Stimulated activated CD4-positive, alpha-beta T cell treated with anti-CD3 and anti-CD28 coated beads, Interleukin-12 subunit alpha, Interleukin-12 subunit beta, amount 100 ng/mL, for 48 hours (primary cell): Measurements from ENCODE around the gene NAPG.
"Not testable (repeated sequence)": the region's sequence is repeated elsewhere in the genome, so short reads cannot be mapped to it uniquely, and the experiment has no call there.

ENCODE experiments used
- DNase-seq, 3 donors: peaks; one replicate each; pipeline ENCODE4 v3.0.0-alpha.2; 2020; ENCODE audit warnings: low read depth in 2 of 3, low spot score in 1 of 3

NAPG gene

DNA sequence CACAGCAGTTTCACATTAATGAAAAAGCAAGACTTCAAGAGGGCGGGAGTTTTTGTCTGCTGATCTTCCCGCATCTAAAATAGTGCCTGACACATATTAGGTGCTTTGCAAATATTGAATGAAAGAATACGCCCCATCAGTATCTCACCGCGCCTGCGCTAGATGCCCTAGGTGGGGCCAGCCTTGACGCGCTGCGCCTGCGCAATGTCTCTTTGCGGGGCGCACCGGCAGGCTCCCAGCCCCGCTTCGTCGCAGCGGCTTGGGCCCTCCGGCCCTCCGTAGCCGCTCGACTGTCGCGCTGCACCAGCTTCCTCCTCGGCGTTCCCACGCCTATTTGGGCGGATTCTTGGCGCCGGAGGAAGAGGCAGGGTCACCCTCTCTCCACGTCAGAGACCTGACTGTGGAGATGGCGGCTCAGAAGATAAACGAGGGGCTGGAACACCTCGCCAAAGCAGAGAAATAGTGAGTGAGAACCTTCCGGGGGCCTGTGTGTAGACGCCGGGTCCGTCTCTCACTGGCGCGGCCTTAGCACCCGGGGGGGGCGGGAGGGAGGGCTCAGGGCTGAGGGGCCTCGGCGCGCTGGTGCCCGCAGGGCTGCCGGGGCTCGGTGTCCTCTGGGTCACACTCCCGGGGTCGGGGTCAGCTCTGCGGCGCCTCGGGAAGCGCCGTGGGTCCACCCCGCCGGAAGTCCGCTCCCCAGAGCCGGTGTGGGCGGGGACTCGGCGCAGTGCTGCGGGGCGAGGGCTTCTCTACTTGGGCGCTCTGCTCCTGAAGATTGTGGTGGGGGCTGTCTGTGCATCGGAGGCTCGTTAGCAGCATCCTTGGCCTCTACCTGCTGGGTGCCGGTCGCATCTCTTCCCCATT is at the start of gene NAPG:
Gene NAPG (plus strand): TSS at position 331 of the 864 bp plus-strand sequence. CDS start 76 bp downstream, at position 407.
- peak; percentile 72 to 85 (median 78) for DNase-seq

DNA sequence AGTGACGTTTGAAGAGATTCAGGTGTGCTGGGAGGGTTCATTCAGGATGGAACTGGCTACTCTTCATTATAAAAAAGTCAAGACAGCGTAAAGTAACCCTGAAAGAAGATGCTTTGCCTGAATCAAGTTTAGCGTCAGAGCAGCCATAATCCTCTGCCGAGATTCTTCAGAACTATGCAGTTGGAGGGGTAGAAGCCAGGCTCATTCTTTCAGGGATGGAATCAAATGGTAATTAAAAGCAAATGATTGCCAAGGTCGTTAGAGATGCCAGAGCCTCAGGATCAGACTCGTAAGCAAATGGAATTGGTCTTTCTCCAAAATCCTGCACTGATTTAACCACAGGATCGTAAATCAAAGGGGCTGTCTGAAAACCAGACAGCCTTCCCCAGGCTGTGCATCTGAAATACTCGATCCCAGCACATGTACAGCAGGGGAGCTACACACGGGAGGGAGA is 49.5 kb upstream of the NAPG start:
- DNase-seq, result no peak

DNA sequence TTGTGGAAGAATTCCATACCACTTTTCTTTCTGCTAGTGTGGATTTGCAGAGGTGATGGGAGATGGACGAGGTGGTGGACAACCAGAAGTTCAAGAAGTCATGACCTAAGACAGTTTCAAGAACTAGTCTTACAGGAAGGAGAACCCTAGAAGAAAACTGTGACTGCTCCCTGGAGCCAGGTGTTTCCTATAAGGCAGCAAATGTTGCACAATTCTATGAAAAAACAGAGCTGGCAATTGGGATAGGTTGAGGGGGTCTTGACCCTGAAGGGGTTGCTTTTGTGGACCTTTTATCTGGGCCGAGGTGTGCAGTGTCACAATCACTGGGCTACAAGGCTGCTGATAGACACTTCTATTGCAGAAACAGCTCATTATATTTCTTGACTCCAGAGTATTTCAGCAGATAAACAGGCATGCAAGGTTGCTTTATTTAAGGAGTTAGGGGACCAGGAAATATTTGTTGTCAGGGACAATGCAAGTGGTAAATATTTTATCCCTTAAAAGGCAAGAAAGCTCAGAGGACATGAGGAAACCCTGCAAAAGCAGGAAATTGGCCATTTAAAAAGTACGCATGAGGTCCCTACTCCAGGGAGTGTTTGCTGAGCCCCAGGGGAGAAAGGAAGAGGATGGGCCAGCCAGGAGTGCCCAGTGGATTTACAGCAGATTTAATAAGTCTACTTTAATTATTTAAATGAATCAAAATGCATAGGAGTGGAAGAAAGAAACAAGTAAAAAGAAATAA is 48.5 kb upstream of the NAPG start:
- no peak for DNase-seq

DNA sequence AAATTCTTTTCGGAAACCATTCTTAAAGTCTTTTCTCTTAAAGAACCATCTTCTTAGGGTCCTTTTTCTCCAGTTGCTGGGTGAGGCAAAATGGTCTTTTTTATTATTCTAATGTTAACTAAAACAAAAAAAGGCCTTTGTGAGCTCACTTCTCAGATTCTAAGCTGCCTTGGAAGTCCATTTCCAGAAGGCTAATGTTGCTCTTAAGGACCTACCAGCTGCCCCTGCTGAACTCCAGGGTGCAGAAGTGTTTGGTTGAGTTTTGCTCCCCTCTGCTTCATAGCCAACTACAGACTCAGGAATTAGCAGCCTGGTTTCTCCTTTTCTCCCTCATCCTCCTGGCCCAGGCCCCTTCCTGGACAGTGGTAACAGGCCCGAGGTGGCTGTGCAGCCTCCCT is 48.0 kb upstream of the NAPG start:
- DNase-seq, result no peak

DNA sequence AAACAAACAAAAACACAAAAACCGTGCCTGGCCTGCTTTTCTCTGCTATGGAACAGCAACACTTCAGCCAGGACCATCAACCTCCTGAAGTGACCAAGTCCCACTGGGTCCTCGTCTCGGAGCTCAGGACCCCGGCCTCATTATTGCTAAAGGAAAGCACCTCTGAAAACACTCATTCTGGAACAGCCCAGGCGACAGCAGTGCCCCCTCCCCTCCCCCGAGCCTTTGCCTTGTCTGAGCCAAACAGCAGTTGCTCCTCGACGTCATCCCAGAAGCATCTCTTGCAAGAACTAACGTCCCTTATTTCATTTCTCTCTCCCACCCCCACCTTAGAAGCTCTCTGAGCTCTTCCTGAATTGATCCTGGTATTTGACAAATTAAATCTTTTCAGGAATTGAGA is 44.0 kb upstream of the NAPG start:
- no peak for DNase-seq

DNA sequence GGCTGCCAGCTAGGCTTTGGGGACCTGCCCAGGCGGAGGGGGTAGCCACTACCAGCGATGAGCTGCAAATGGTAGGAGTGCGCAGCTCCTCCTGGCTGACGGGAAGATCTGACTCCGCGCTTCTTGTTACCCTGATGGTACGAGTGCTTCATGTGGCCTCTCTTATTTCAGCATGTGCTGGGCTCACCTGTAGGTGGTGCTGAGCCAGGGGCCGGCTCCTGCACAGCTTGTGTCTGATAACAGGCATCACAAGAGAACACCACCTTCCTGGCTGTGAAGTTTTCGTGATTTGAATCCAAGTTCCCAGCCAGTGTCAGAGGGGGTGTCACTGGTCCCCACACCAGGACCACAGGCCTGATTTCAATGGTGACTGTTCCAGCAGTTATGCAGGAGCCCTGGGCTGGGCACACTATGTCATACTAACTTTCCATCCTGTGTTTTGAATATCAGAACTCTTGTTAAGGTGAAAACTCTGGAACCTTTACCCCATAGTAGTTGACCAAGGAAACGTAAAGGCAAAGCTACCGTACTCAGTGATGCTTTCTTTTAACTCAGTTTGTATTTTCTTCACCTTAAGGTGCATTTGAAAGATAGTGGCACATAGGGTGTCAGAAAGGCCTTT is 43.4 kb upstream of the NAPG start:
- DNase-seq, result no peak

DNA sequence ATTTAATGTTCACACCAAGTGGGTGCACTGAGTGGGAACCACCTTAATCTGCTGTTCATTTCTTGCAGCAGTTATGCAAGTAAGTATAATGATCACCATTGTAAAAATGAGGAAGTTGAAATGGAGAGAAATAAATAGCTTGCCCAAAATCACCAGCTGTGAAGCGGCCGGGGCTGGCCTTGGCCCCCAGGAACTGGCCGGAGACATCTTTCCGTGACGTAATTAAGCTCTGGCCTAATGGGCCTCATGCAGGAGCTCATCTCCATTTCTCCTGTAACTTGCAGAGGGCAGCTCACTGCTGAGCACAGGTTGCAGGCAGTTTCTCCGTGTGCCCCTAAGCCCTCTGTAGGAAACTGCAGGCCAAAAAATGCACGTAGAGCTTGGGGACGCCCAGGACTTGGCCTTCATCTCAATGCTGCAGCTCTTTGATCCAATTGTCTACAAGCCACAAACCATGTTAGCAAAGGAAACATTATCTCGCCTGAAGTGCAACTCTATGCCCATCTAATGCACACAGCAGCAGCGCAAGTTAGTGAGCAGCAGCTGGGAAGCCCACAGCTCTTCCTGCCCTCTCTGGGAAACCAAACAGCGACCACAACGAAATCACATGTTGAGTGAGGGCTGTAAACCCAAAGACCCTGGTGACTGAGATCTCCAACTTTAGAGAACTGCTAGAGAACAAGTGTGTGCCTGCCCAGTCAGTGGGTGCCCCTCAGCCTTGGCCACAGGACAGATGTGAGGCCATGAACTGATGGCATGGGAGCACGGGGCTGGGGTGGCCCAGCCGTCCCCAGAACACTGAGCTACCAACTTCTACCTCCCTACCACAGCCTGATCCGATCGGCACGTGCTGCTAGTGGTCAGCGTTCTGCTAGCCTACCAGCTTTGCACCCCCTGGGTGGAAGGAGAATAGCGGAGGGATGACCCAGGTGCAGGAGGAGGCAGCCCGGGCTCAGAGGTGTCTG is 42.6 kb upstream of the NAPG start:
- no peak for DNase-seq

DNA sequence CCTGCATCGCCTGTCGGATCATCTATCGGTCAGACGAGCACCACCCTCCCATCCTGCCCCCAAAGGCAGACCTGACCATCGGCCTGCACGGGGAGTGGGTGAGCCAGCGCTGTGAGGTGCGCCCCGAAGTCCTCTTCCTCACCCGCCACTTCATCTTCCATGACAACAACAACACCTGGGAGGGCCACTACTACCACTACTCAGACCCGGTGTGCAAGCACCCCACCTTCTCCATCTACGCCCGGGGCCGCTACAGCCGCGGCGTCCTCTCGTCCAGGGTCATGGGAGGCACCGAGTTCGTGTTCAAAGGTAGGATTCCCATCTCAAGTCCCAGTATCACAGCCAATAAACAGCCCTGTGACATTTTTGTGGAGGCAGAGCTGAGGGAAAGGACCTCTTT is 40.4 kb upstream of the NAPG start:
- no peak for DNase-seq

DNA sequence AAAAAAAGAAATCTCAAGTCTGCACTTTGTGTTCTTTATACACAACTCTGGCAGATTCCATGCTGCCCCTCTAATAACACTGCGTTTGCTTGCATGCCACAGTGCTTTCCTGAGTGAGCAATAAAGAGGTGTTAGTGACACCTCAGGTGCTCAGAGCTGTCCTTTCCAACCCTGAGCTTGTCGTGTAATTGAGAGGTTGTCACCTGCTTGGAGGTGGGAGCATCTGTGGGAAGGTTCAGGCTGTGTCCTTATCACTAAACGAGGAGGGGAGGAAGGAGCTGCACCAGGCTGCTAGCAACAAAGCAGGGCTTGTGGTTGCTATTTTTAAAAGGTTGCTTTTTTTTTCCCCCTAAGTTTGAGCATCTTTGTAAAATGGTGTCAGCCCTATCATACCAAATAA is 39.5 kb upstream of the NAPG start:
- no peak for DNase-seq

DNA sequence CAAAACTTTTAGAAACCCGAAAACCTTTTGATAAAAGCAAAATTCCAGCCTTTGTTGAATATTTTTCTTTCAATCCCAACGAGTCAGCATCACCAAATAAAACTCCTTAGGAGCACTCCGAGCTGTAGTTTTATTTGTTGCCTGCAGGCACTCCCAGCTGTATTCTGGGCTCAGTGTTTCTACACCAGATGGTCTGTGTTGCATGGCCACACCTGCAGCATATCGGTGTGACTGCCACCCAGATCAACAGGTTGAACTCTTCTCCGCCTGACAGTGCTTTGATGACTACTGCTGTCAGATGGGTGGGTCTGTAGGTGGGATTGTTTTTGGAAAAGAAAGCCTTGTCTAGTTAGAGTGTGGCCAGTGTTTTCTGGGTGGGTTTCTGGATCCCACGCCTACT is 38.7 kb upstream of the NAPG start:
- no peak for DNase-seq

DNA sequence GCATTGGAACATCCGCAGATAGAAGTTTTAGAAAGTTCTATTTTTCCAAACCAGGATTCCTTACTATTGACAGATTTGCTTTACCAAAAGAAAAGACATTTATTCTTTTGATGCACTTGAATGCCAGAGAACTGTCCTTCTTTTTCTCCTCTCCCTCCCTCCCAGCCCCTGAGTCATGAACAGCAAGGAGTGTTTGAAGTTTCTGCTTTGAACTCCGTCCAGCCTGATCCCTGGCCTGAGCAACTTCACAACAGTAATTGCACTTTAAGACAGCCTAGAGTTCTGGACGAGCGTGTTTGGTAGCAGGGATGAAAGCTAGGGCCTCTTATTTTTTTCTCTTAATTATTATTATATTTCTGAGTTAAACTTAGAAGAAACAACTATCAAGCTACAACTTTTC is 37.8 kb upstream of the NAPG start:
- no peak for DNase-seq

DNA sequence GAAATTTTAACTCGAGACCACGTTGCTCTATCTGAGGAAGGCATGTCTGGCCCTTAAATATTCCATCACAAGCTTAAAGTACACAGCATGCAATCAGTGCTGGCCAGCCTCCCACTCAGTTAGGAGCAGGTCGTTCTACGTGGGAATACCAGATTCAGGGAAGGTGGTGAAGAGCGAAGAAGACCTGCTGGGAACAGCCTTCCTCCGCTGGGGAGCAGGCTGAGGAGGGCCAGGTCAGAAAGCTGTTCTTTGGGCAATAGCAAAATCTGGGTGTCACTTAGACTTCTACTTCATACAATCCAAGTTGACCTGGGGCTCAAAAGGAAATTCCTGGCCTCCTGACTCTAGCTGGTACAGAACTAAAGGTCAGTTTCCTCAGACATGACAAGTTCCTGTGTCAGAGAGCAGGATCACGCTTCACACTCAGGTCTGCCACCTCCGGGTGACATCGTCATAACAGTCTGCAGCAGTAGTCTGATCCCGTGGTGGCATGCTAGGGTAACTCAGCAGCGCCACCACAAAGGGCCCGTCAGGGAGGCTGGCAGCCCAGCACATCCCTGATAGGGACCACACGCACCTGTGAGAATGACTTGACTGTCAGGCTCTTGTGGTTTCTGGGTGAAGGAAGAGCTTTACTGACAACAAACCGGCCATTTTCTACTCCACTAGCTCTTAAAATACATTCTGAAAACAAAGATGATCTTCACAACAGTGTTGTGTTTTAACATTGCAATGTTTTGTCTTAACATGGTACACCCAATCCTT is 35.2 kb upstream of the NAPG start:
- peak; percentile 34 to 62 (median 50) for DNase-seq

DNA sequence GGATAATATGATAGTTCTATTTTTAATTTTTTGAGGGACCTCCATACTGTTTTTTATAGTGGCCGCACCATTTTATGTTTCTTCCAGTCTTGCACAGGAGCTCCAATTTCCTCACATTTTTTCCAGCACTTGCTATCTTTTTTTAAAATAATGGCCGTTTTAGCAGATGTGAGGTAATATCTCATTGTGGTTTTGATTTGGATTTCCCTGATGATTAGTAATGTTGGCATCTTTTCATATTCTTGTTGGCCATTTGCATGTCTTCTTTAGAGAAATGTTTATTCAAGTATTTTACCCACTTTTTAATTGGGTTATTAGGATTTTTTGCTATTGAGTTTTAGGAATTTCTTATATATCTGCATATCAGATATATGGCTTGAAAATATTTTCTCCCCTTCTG is 29.9 kb upstream of the NAPG start:
- DNase-seq, result no peak

DNA sequence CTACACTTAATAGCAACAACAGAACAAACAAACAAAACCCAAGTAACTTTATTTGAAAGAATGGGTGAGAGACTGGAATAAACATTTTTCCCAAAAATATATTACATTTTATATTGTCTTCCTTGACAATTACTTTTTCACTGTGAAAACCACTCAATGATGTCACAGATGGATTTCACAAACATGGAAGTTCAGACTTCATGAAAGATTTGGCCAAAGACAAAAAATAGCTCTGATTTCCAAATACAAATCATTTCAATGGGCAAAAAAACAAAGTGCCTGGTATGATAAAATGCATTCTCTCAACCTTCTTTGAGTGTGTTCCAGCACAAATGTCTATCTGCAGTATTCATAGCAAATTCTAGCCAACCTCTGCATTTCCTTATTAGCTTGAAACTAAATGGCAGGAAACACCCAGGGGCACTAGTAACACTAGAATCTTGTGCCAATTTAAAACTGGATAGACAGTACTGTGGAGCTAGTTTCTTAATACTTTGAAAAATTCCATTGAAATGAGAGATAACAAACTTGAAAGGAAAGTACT is 28.5 kb upstream of the NAPG start:
- no peak for DNase-seq

DNA sequence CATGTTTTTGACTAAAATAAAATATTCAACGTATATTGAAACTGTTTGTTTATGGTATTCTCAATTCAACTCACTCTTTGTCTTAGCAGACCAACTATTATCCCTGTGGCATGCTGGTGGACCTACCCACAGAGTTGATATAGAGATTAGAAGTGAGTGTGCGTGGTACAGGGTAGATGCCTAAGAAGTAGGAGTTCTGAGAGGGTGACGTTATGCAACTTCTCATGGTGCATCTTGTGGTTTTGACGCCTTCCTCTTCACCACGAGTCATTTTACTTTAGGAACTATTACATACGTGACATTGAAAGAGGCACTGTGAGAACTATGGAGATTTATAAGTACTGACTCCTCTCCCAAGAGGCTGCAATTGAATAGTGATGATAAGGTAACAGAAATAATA is 26.6 kb upstream of the NAPG start:
- DNase-seq, result peak in 1 of 3 donors; percentile 18

DNA sequence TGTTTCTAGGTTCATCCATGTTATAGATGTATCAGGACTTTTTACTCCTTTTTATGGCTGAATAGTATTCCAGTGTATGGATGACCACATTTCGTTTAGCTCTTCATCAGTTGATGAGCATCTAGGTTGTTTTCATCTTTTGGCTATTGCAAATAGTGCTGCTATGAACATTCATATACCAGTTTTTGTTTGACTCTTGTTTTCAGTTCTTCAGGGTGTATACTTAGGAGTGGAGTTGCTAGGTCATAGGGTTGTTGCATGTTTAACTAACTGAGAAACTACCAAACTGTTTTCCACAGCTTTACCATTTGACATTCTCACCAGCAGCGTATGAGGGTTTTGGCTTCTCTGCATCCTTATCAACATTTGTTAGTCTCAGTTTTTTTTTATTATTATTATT is 25.8 kb upstream of the NAPG start:
- DNase-seq, result no peak

DNA sequence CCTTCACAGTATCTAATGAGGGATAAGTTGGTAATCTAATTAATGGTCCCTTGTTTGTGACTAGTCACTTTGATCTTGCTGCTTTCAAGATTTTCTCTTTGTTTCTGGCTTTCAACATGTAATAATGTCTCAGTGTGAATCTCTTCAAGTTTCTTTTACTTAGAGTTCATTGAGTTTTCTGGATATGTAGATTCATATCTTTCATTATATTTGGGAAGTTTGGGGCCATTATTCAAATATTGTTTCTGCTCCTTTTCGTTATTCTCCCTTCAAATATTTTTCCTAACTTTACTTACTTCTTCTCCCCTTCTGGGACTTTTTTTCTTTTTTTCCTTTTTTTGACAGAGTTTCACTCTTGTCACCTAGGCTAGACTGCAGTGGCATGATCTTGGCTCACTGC is 21.1 kb upstream of the NAPG start:
- DNase-seq, result no peak

DNA sequence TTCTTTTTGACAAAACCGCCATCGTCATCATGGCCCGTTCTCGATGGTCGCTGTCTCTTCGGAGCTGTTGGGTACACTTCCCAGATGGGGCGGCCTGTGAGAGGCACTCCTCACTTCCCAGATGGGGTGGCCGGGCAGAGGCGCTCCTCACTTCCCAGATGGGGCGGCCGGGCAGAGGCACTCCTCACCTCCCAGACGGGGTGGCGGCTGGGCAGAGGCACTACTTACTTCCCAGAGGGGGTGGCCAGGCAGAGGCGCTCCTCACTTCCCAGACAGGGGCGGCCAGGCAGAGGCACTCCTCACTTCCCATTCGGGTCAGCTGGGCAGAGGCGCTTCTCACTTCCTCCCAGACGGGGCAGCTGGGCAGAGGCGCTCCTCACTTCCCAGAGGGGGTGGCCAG is 19.9 kb upstream of the NAPG start:
- not testable (repeated sequence) for DNase-seq

DNA sequence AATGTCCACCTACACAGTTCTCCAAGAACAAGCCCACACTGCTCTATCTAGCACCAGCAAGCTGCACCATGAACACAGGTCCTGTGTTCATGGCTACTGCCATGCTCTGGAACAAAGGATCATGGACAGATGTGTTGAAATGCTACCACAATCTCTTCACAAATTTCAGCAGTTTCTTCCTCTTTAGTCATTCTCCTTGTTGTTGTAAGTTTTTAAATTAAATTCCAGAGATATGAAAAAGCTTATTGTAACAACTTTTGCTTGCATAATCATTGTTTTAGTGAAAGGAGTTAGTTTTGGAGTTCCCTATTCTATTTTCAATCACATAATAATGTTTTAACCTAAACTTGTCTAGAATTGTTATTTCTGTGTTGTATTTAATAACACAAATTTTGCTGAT is 17.2 kb upstream of the NAPG start:
- DNase-seq, result no peak

DNA sequence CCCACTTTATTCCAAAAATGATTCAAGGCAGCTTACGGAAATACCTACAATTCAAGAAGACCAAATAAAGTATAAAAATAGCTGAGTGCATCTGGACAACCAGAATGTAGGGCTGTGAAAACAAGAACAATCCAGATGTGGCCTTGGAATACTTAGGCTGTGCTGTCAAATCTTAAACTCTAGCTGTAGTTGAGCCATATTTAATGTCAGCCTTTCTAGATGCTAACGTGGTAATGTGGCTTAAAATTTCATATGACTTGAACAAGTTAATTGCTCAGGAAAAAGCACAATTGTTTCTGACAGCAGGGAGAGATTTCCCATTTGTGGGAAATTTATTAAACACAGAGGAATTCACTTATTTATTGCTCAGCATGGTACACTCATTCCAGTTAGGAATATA is 14.6 kb upstream of the NAPG start:
- no peak for DNase-seq
